Vagina (tissue), 2 donors: ENCODE data around the gene WDR11.

Experiments
- CTCF ChIP-seq, 3 experiments: fragments of 450-650 bp in 2 of 3; fragments of 200-600 bp in 1 of 3; sonication (generic) in 1 of 3; IDR thresholded peaks; one replicate each; pipeline ENCODE4 v1.5.1; 2017 to 2019; ENCODE audit warnings: antibody characterized with exemption in 3 of 3, mild to moderate bottlenecking in 2 of 3, moderate library complexity in 2 of 3
- POLR2AphosphoS5 ChIP-seq, 2 donors: sonication (generic); formaldehyde crosslinking; IDR thresholded peaks; one replicate each; pipeline ENCODE4 v1.9.0; 2017; ENCODE audit warnings: antibody characterized with exemption in 2 of 2, mild to moderate bottlenecking in 2 of 2, low read depth in 1 of 2; ENCODE audit not compliant: insufficient read depth in 1 of 2

GRCh38 chr10:120929166-120929565, 78.0 kb downstream of the WDR11 start:
- TF ChIP-seq POLR2AphosphoS5 (IDR thresholded peaks at IDR 0.05; ENCODE audit: insufficient read depth in 1 of 2, low read depth in 1 of 2) (no peak), CTCF (IDR thresholded peaks at IDR 0.05) (no peak)
